Mesendoderm (in vitro differentiated cells): ENCODE data around the gene SYT17.

Source experiments
- DNase-seq: peaks from one replicate; pipeline ENCODE4 v3.0.0; 2013
- H2AK5ac ChIP-seq: 2 replicates; pipeline ENCODE4 v1.6.1; 2013; ENCODE audit warnings: low read length, inconsistent platforms
- H2BK120ac ChIP-seq: 2 replicates; pipeline ENCODE4 v1.6.1; 2013; ENCODE audit warnings: low read depth, mild to moderate bottlenecking, low read length, moderate library complexity, mixed read lengths
- H2BK15ac ChIP-seq: replicated peaks from 2 replicates; pipeline ENCODE4 v1.6.1; 2013; ENCODE audit warnings: low read depth, mild to moderate bottlenecking, moderate library complexity
- H2BK5ac ChIP-seq: 2 replicates; pipeline ENCODE4 v1.6.1; 2013; ENCODE audit warnings: low read length, inconsistent platforms
- H3K18ac ChIP-seq: 2 replicates; pipeline ENCODE4 v1.6.1; 2013; ENCODE audit warnings: mild to moderate bottlenecking, low read length, mixed read lengths
- H3K23ac ChIP-seq: one replicate; pipeline ENCODE4 v1.6.1; 2013; ENCODE audit warnings: low read length
- H3K27ac ChIP-seq: 2 replicates; pipeline ENCODE4 v1.5.1; 2013; ENCODE audit warnings: low read depth, mild to moderate bottlenecking, inconsistent platforms, low read length, moderate library complexity
- H3K27me3 ChIP-seq: 2 replicates; pipeline ENCODE4 v1.6.1; 2013; ENCODE audit warnings: low read length, control low read depth, mild to moderate bottlenecking, inconsistent platforms; ENCODE audit not compliant: insufficient read depth, poor library complexity
- H3K36me3 ChIP-seq: 2 replicates; pipeline ENCODE4 v1.6.1; 2013; ENCODE audit warnings: low read length, inconsistent platforms; ENCODE audit not compliant: control insufficient read depth, insufficient read depth
- H3K4ac ChIP-seq: one replicate; pipeline ENCODE4 v1.6.1; 2013; ENCODE audit warnings: low read depth, mild to moderate bottlenecking, low read length, moderate library complexity
- H3K4me1 ChIP-seq: 2 replicates; pipeline ENCODE4 v1.6.1; 2013; ENCODE audit warnings: low read depth, low read length, inconsistent platforms; ENCODE audit not compliant: control insufficient read depth
- H3K4me2 ChIP-seq: 2 replicates; pipeline ENCODE4 v1.6.1; 2013; ENCODE audit warnings: low read length
- H3K4me3 ChIP-seq: 2 replicates; pipeline ENCODE4 v1.5.1; 2013; ENCODE audit warnings: mild to moderate bottlenecking, low read length
- H3K56ac ChIP-seq: one replicate; pipeline ENCODE4 v1.6.1; 2013; ENCODE audit warnings: low read length
- H3K79me1 ChIP-seq: 2 replicates; pipeline ENCODE4 v1.6.1; 2013; ENCODE audit warnings: low read length, inconsistent platforms
- H3K79me2 ChIP-seq: 2 replicates; pipeline ENCODE4 v1.6.1; 2013; ENCODE audit warnings: mild to moderate bottlenecking, low read length; ENCODE audit not compliant: control insufficient read depth, insufficient read depth
- H3K9ac ChIP-seq: 2 replicates; pipeline ENCODE4 v1.6.1; 2013; ENCODE audit warnings: low read length, inconsistent platforms
- H4K5ac ChIP-seq: one replicate; pipeline ENCODE4 v1.6.1; 2013; ENCODE audit warnings: low read length
- H4K8ac ChIP-seq: one replicate; pipeline ENCODE4 v1.6.1; 2013; ENCODE audit warnings: low read depth, mild to moderate bottlenecking, control low read depth, low read length, moderate library complexity
- WGBS: extraction: QIAGEN DNeasy Blood & Tissue Kit; methylation state at CpG from one replicate; pipeline ENCODE4 v1.1.7; 2013; ENCODE audit warnings: low lambda C conversion rate, missing lambda C conversion rate; ENCODE audit not compliant: insufficient coverage; ENCODE audit errors: extremely low coverage; 5-methylcytosine and 5-hydroxymethylcytosine counted together

SYT17 gene

GRCh38 chr16:19304750-19305149, 136.7 kb downstream of the SYT17 start:
- H3K4ac ChIP-seq, result no peak overlapping the region
- no peak overlapping the region for H4K5ac ChIP-seq
- H2BK15ac ChIP-seq, result no peak overlapping the region
- no peak overlapping the region for H3K9ac ChIP-seq
- H2BK5ac ChIP-seq, result no peak overlapping the region
- H3K56ac ChIP-seq, result no peak overlapping the region
- H4K8ac ChIP-seq, result no peak overlapping the region
- H3K4me2 ChIP-seq, result no peak overlapping the region
- peak overlapping the region; percentile 72 for H3K23ac ChIP-seq
- H2AK5ac ChIP-seq, result no peak overlapping the region
- H3K79me2 ChIP-seq, result no peaks in the 10 kb centered on the region
- peaks cover 2% of the 10 kb centered on the region for H3K4me1 ChIP-seq
- DNase-seq, result peak; percentile 74
- no peaks in the 10 kb centered on the region for H3K27me3 ChIP-seq
- no CpG with 5 or more reads among the region's 2 CpGs for WGBS
- no peaks in the 10 kb centered on the region for H3K79me1 ChIP-seq
- no peak overlapping the region for H3K18ac ChIP-seq
- no peak overlapping the region for H2BK120ac ChIP-seq
- no peak overlapping the region for H3K27ac ChIP-seq
- H3K36me3 ChIP-seq, result no peaks in the 10 kb centered on the region
- H3K4me3 ChIP-seq, result no peak overlapping the region

- Histone ChIP-seq H3K56ac (no peak overlapping the region), H3K18ac (no peak overlapping the region), H3K9ac (no peak overlapping the region), H3K23ac (no peak overlapping the region), H2BK5ac (no peak overlapping the region), H3K27me3 (no peaks in the 10 kb centered on the region), H2AK5ac (no peak overlapping the region), H3K79me2 (no peaks in the 10 kb centered on the region), H3K4me2 (no peak overlapping the region), H3K27ac (no peak overlapping the region), H2BK120ac (no peak overlapping the region), H4K8ac (no peak overlapping the region), H3K4me3 (no peak overlapping the region), H3K4me1 (peaks cover 2% of the 10 kb centered on the region), H3K36me3 (no peaks in the 10 kb centered on the region), H4K5ac (no peak overlapping the region), H3K79me1 (no peaks in the 10 kb centered on the region), H2BK15ac (no peak overlapping the region), H3K4ac (no peak overlapping the region)
- DNase-seq, result no peak
- WGBS, result no CpG with 5 or more reads among the region's 2 CpGs
Observed at GRCh38 chr16:19305443-19305842, 137.4 kb downstream of the SYT17 start.

DNA sequence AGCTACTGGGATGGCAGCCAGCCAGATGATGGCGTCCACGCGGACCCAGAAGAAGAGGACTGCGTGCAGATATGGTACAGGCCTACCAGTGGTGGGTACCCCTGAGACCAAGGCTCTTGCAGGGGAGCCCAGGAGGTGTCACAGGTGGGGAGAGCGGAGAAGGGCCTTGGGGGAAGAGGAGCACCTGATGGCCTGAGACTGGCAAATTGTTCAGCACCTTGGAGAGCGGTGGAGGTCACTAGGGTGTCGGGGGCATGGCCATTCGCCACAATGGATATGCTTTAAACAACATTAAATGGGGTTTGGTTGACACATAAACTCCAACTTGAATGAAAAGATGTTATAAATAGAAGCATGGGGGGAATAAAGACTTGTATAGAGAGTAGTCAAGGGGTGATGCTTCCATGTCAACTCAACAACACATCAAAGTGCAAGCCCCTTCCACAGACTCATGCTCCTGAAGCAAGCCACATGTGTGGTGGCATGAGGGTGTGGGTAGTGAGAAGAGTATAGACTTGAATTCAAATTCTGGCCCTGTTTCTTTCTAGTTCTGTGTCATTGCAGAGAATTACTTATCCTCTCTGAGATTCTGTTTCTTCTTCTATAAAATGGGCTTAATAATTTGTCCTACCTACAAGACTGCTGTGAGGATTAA, 139.7 kb downstream of the SYT17 start:
- H3K79me1 ChIP-seq, result no peaks in the 10 kb centered on the region
- no peak overlapping the region for H3K23ac ChIP-seq
- H3K9ac ChIP-seq, result no peak overlapping the region
- no peak overlapping the region for H3K18ac ChIP-seq
- H3K36me3 ChIP-seq, result no peaks in the 10 kb centered on the region
- no peak overlapping the region for H4K5ac ChIP-seq
- no peak overlapping the region for H2BK120ac ChIP-seq
- no peak overlapping the region for H2BK15ac ChIP-seq
- H3K4me1 ChIP-seq, result peaks cover 2% of the 10 kb centered on the region
- H4K8ac ChIP-seq, result no peak overlapping the region
- no peaks in the 10 kb centered on the region for H3K79me2 ChIP-seq
- H3K4me2 ChIP-seq, result no peak overlapping the region
- H3K4ac ChIP-seq, result no peak overlapping the region
- no CpG with 5 or more reads among the region's 8 CpGs for WGBS
- H3K27ac ChIP-seq, result no peak overlapping the region
- H2BK5ac ChIP-seq, result no peak overlapping the region
- H2AK5ac ChIP-seq, result no peak overlapping the region
- no peak overlapping the region for H3K56ac ChIP-seq
- peak; percentile 59 for DNase-seq
- no peaks in the 10 kb centered on the region for H3K27me3 ChIP-seq
- no peak overlapping the region for H3K4me3 ChIP-seq

- DNase-seq, result no peak
- Histone ChIP-seq H3K27ac (no peak overlapping the region), H4K5ac (no peak overlapping the region), H4K8ac (no peak overlapping the region), H3K4me2 (no peak overlapping the region), H3K79me2 (no peaks in the 10 kb centered on the region), H3K9ac (no peak overlapping the region), H3K36me3 (no peaks in the 10 kb centered on the region), H2BK15ac (no peak overlapping the region), H3K27me3 (no peaks in the 10 kb centered on the region), H3K4me1 (peaks cover 2% of the 10 kb centered on the region), H3K4me3 (no peak overlapping the region), H3K18ac (no peak overlapping the region), H3K56ac (no peak overlapping the region), H3K79me1 (no peaks in the 10 kb centered on the region), H3K4ac (no peak overlapping the region), H2BK120ac (no peak overlapping the region), H2BK5ac (no peak overlapping the region), H2AK5ac (no peak overlapping the region), H3K23ac (no peak overlapping the region)
- no CpG with 5 or more reads among the region's 1 CpG for WGBS
Observed at GRCh38 chr16:19308392-19308791, 140.4 kb downstream of the SYT17 start.

GRCh38 chr16:19309178-19309577, 141.1 kb downstream of the SYT17 start:
- H3K4me2 ChIP-seq, result no peak overlapping the region
- H3K9ac ChIP-seq, result no peak overlapping the region
- no peak overlapping the region for H3K4me3 ChIP-seq
- no peak overlapping the region for H2BK5ac ChIP-seq
- no peak overlapping the region for H3K56ac ChIP-seq
- H3K23ac ChIP-seq, result no peak overlapping the region
- no peak overlapping the region for H2AK5ac ChIP-seq
- H2BK120ac ChIP-seq, result no peak overlapping the region
- H3K79me2 ChIP-seq, result no peaks in the 10 kb centered on the region
- no peak overlapping the region for H4K8ac ChIP-seq
- no peaks in the 10 kb centered on the region for H3K36me3 ChIP-seq
- H3K4me1 ChIP-seq, result peaks cover 2% of the 10 kb centered on the region
- H3K27me3 ChIP-seq, result no peaks in the 10 kb centered on the region
- no peak overlapping the region for H4K5ac ChIP-seq
- H3K27ac ChIP-seq, result no peak overlapping the region
- no peak overlapping the region for H3K4ac ChIP-seq
- H3K18ac ChIP-seq, result no peak overlapping the region
- no peak for DNase-seq
- no CpG with 5 or more reads among the region's 5 CpGs for WGBS
- H2BK15ac ChIP-seq, result no peak overlapping the region
- H3K79me1 ChIP-seq, result no peaks in the 10 kb centered on the region
